DMS79 (cell line): ENCODE data around the gene WFDC5.
"Not testable (repeated sequence)": the region's sequence is repeated elsewhere in the genome, so short reads cannot be mapped to it uniquely, and the experiment has no call there.

Experiments used
- DNase-seq: peaks from one replicate; lab custom pipeline; 2025; lab: John Stamatoyannopoulos, UW

Gene WFDC5

DNA sequence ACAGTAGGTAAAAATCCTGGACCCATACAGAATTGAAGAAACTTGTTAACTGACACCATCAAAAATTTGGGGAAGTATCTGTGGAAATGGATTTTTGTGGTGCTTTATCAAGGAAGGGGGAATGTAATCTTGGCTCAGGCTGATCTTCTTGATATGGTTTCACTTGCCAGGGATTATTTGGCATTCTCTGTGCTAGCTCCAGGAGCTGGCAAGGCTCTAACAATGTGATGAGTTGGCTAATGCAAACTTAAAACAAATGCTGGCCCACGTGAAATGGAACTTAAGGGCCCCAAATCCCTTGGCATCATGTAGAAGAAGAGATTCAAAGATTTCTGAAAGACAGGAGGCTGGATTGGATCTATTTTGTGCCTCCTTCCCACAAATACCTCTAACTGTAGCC, 27.2 kb downstream of the WFDC5 start:
- DNase-seq, result no peak

DNA sequence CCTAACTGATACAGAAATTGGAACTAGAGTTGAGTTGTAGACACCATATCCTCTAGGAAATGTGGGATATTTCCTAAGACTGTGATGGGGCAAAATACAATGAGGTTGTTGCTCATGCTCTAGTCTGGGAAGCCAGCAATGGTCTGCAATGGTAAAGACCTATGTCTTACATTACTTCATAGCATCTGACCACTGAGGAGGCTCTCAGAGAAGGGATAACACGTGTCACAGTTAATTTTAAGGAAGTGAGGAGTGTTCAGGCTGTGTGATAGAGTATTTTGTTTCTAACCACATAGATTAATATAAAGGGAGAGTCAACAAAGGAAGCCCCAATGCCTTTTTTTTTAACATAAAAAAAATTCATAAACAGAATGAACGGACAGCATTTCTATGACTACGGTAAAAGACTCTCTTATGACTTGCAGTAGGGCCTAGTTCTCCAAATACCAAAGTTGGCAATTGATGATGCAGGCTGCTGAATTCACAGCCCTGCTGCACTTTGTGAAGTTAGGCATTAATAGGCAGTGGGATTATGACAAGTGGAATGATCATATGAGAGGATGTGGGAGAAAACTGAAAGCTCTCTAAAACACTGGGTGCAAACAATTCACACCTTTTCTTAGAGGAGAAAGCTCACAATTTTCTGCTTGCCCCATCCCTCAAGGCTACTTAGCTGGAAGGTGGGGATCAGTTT, 27.7 kb downstream of the WFDC5 start:
- no peak for DNase-seq

DNA sequence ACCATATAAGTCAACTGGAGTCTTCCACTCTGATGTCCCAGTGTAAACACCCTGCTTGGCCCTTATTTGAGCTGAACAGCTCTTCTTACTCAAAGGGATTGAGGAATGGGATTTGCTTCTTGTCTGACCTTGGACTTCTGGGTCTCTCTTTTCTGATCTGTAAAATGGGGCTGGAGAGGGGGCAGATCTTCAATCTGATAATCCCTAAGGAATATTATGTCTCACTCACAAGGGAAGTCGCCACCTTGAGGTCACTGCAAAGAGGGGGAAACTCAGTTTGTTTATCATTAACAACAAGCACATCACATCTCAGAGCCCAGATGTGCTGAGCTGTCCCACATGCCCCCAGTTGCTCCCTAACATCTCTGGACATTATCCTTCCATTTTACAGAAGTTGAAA, 29.1 kb downstream of the WFDC5 start:
- no peak for DNase-seq

DNA sequence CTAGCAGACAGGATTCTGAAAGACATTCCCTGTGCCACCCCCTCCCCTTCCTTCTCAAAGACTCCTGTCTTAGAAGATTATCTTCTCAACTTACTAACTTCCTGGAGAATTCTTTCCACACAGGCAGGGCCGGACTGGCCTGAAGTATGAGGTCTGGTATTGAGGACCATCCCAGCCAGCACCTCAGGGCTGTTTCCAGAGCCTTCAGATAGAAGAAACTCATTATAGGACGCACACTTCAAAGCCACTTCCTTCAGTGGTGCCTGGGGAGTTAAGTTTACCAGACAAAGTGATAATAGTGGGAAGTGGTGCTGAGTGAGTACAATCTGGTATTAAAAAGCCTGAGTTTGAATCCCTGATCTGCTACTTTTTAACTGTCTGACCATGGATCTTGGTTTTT, 29.7 kb downstream of the WFDC5 start:
- no peak for DNase-seq

GRCh38 chr20:45083127-45083526, 31.8 kb downstream of the WFDC5 start:
- DNase-seq, result no peak

- no peak for DNase-seq
Observed at GRCh38 chr20:45082468-45082867, 32.5 kb downstream of the WFDC5 start.

DNA sequence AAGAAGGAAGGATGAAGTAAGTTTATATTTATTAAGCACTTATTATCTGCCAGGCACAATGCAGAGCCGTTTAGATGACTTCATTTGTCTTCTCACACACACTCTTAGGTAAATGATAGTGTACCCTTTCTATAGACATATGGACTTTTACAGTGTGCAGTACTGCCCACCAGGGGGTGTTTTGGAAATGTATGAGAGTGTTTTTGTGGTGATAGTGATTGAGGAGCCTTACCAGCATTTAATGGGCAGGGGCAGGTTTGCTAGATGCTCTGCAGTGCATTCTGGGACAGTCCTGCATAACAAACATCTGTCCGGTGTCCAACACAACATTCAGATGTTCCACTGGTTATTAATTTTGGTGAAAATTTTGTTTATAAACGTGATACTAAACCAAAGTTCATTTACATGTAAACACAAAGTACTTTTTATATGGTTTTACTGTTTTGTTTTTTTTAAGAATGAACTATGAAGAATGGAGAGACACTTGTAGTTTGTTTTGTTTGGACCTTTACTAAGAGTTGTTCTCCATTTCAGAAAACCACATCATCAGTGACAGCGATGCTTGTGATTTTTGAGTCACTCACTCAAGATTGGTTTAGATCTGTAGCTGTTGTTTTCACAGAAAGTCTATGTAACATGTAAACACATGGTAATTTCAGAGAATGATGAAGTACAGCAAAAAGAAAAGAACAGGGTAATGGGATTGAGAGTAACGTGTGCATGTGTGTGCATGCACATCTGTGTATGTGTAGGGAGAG, 33.9 kb downstream of the WFDC5 start:
- DNase-seq, result no peak

GRCh38 chr20:45077559-45077958, 37.4 kb downstream of the WFDC5 start:
- no peak for DNase-seq

GRCh38 chr20:45073221-45073620, 41.8 kb downstream of the WFDC5 start:
- no peak for DNase-seq

GRCh38 chr20:45072066-45072465, 42.9 kb downstream of the WFDC5 start:
- DNase-seq, result no peak

DNA sequence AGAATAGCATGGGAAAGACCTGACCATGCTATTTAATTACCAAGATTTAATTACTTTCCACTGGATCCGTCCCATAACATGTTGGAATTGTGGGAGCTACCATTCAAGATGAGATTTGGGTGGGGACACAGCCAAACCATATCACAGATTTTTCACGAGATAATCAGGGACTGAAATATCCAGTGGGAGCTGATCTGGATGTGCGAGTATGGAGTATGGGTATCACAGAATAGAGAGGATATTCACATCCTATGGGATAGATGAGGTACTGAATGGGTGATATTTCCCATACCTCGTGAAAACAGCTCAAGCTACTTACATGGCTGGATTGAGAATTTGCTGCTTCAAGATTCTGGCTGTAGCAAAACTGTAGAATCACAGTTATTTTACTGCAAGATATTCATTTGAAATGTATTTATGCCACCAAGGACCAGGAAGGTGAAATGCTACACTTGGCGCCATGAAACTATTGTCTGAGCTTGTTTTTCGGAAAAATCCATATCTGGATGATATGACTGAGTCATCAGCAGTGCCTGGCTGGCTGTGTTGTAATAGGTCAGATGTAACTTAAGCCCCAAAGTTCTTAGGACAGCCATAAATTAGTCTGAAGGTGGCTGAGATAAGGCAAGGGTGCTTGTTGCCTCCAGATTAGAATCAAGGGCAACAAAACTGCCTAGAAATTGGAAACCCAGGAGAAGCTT, 43.9 kb downstream of the WFDC5 start:
- no peak for DNase-seq

DNA sequence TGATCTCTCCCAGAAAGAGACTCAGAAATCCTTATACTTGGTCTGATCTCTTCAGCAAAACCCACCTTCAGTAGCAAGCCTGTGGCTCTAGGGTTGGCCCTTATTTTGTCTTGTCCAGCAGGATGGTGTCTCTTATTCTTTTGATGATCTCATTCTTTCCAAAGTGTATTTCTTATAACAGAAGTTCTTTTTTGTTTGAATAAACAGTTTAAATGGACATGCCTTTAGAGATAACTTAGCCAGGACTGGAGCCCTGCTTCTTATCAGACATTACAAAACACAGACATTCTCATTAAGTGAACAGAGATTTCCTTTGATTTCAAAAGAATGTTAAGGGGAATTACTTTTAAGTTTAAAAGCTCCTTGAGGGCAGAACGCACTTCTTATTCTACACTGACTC, 45.7 kb downstream of the WFDC5 start:
- DNase-seq, result no peak

GRCh38 chr20:45067558-45067957, 47.4 kb downstream of the WFDC5 start:
- DNase-seq, result no peak

GRCh38 chr20:45067087-45067486, 47.9 kb downstream of the WFDC5 start:
- no peak for DNase-seq

GRCh38 chr20:45066372-45066771, 48.6 kb downstream of the WFDC5 start:
- no peak for DNase-seq

DNA sequence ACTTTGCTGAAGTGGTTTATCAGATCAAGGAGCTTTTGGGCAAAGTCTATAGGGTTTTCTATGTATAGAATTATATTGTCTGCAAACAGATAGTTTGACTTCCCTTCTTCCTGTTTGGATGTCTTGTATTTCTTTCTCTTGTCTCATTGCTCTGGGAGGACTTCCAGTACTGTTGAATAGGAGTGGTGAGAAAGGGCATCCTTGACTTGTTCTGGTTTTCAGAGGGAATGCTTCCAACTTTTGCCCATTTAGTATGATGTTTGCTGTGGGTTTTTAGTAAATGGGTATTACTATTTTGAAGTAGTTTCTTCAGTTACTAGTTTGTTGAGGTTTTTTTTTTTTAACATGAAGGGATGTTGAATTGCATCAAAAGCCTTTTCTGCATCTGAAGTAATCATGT, 50.2 kb downstream of the WFDC5 start:
- no peak for DNase-seq

DNA sequence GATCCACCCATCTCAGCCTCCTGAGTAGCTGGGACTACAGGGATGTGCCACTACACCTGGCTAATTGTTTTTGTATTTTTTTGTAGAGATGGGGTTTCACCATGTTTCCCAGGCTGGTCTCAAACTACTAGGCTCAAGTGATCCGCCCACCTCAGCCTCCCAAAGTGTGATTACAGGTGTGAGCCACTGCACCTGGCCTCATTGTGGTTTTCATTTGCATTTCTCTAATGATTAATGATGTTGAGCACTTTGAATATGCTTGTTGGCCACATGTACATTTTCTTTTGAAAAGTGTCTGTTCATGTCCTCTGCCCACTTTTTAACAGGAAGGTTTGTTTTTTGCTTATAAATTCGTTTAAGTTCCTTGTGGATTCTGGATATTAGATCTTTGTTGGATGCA, 51.9 kb downstream of the WFDC5 start:
- not testable (repeated sequence) for DNase-seq

- DNase-seq, result no peak
Observed at GRCh38 chr20:45061244-45061643, 53.7 kb downstream of the WFDC5 start.

DNA sequence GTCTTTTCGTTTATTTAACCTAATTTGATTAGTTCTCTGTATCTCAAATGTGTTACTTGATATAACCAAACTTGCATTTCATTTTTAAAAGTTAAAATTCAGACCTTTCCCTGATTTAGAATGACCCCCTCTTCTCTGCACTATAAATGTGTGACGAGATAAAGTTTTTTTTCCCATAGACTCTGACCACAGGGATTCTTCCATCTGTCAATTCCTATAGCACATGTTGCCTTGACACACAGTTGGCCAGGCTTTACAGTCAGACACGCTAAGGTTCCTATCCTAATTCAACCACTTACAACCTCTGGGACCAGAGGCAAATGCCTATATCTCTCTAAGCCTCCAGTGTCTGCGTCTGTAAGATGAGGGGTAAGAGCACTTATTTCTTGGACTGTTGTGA, 54.7 kb downstream of the WFDC5 start:
- DNase-seq, result no peak
